ENCODE results near the gene DOCK10.

Gene DOCK10

GRCh38 chr2:224837558-224837957 lies 204.7 kb downstream of the DOCK10 start:
- no peak for DNase-seq (ENCODE audit: low read depth in 2 of 2)

- no peak for DNase-seq (ENCODE audit: low read depth in 2 of 2)
Observed at GRCh38 chr2:224837066-224837465, 205.2 kb downstream of the DOCK10 start.

- DNase-seq (ENCODE audit: low read depth in 2 of 2): no peak
Observed at GRCh38 chr2:224836263-224836662, 206.0 kb downstream of the DOCK10 start.

GRCh38 chr2:224835405-224835804 lies 206.9 kb downstream of the DOCK10 start:
- DNase-seq (ENCODE audit: low read depth in 2 of 2): no peak

GRCh38 chr2:224833986-224834385 lies 208.3 kb downstream of the DOCK10 start:
- DNase-seq (ENCODE audit: low read depth in 2 of 2): no peak

- DNase-seq (ENCODE audit: low read depth in 2 of 2): no peak
Observed at GRCh38 chr2:224832207-224832606, 210.1 kb downstream of the DOCK10 start.

- DNase-seq (ENCODE audit: low read depth in 2 of 2): no peak
Observed at GRCh38 chr2:224831530-224831929, 210.7 kb downstream of the DOCK10 start.

GRCh38 chr2:224820283-224820991 lies 221.8 kb downstream of the DOCK10 start:
- DNase-seq (ENCODE audit: low read depth in 2 of 2): no peak

GRCh38 chr2:224819075-224819474 lies 223.2 kb downstream of the DOCK10 start:
- no peak for DNase-seq (ENCODE audit: low read depth in 2 of 2)

- no peak for DNase-seq (ENCODE audit: low read depth in 2 of 2)
Observed at GRCh38 chr2:224817676-224818075, 224.6 kb downstream of the DOCK10 start.

GRCh38 chr2:224816816-224817215 lies 225.5 kb downstream of the DOCK10 start:
- no peak for DNase-seq (ENCODE audit: low read depth in 2 of 2)

GRCh38 chr2:224813578-224813977 lies 228.7 kb downstream of the DOCK10 start:
- DNase-seq (ENCODE audit: low read depth in 2 of 2): no peak

GRCh38 chr2:224807153-224807964 lies 234.9 kb downstream of the DOCK10 start:
- DNase-seq (ENCODE audit: low read depth in 2 of 2): no peak

- DNase-seq (ENCODE audit: low read depth in 2 of 2): no peak
Observed at GRCh38 chr2:224803930-224804329, 238.3 kb downstream of the DOCK10 start.

GRCh38 chr2:224802407-224802806 lies 239.9 kb downstream of the DOCK10 start:
- no peak for DNase-seq (ENCODE audit: low read depth in 2 of 2)

- DNase-seq (ENCODE audit: low read depth in 2 of 2): no peak
Observed at GRCh38 chr2:224801360-224801759, 240.9 kb downstream of the DOCK10 start.

- DNase-seq (ENCODE audit: low read depth in 2 of 2): no peak
Observed at GRCh38 chr2:224799691-224800090, 242.6 kb downstream of the DOCK10 start.

GRCh38 chr2:224798180-224798579 lies 244.1 kb downstream of the DOCK10 start:
- DNase-seq (ENCODE audit: low read depth in 2 of 2): no peak

GRCh38 chr2:224796695-224797305 lies 245.5 kb downstream of the DOCK10 start:
- no peak for DNase-seq (ENCODE audit: low read depth in 2 of 2)

- no peak for DNase-seq (ENCODE audit: low read depth in 2 of 2)
Observed at GRCh38 chr2:224793946-224794345, 248.3 kb downstream of the DOCK10 start.

- DNase-seq (ENCODE audit: low read depth in 2 of 2): no peak
Observed at GRCh38 chr2:224786848-224787247, 255.4 kb downstream of the DOCK10 start.

GRCh38 chr2:224781400-224781799 lies 260.9 kb downstream of the DOCK10 start:
- DNase-seq (ENCODE audit: low read depth in 2 of 2): no peak

- no peak for DNase-seq (ENCODE audit: low read depth in 2 of 2)
Observed at GRCh38 chr2:224780823-224781222, 261.4 kb downstream of the DOCK10 start.

Measured in stimulated activated CD4-positive, alpha-beta T cell treated with anti-CD3 and anti-CD28 coated beads, Interleukin-15, amount 100 ng/mL, for 48 hours (primary cell).